Esophagus squamous epithelium (tissue), 5 donors: ENCODE results near the gene PTP4A2. TPM values are rescaled to one million over a fixed set of nuclear protein-coding genes. Genes with fewer than 3 reads are reported as not detected.
"Not testable (repeated sequence)": the region's sequence is repeated elsewhere in the genome, so short reads cannot be mapped to it uniquely, and the experiment has no call there.

Experiments used
- DNase-seq: peaks from one replicate; lab custom pipeline; 2025; lab: John Stamatoyannopoulos, UW
- H3K27ac ChIP-seq, 4 donors: fragments of 200-600 bp; sonication (generic); one replicate each; pipeline ENCODE4 v1.5.1; 2016 to 2019; ENCODE audit warnings: mild to moderate bottlenecking in 1 of 4
- H3K27me3 ChIP-seq, 4 donors: fragments of 200-600 bp; sonication (generic); 1 replicate in 3 of 4; 2 replicates in 1 of 4; pipeline versions ENCODE4 v1.5.1 to v1.6.0; 2017 to 2021; ENCODE audit warnings: antibody characterized with exemption in 1 of 4
- H3K36me3 ChIP-seq, 3 donors: fragments of 200-600 bp; sonication (generic); one replicate each; pipeline ENCODE4 v1.5.1; 2016 to 2019
- H3K4me1 ChIP-seq, 3 donors: fragments of 200-600 bp; sonication (generic); one replicate each; pipeline ENCODE4 v1.5.1; 2017 to 2019
- H3K4me3 ChIP-seq, 4 donors: fragments of 200-600 bp; sonication (generic); 1 replicate in 3 of 4; 2 replicates in 1 of 4; pipeline ENCODE4 v1.5.1; 2016 to 2019; ENCODE audit warnings: mild to moderate bottlenecking in 2 of 4, moderate library complexity in 1 of 4
- H3K9me3 ChIP-seq, 3 donors: fragments of 200-600 bp; sonication (generic); one replicate each; pipeline ENCODE4 v1.5.1; 2016 to 2019
- POLR2A ChIP-seq, 4 donors: fragments of 450-650 bp; IDR thresholded peaks; one replicate each; pipeline ENCODE4 v1.6.1; 2017; ENCODE audit warnings: antibody characterized with exemption in 4 of 4, mild to moderate bottlenecking in 4 of 4, moderate library complexity in 3 of 4
- WGBS, 2 donors: methylation state at CpG; one replicate each; pipeline ENCODE4 v1.1.5; 2018; 5-methylcytosine and 5-hydroxymethylcytosine counted together
- intact Hi-C: fragments of 100-400 bp; cut with DNase I; formaldehyde crosslinking; loops from one replicate; pipeline ENCODE4 v1.15.0; 2022
- total RNA-seq, 4 donors: library from RNA; depleted of rRNA; stranded (reverse); fragments of >200 nt; gene quantifications; one replicate each; pipeline ENCODE4 v1.1.0, GENCODE V29; 2016
- TF ChIP-seq, protein P1 (sequence below), 6 experiments: fragments of 450-650 bp in 4 of 6; fragments of 200-600 bp in 2 of 6; sonication (generic) in 2 of 6; IDR thresholded peaks; one replicate each; pipeline ENCODE4 v1.5.1; 2016 to 2019; ENCODE audit warnings: antibody characterized with exemption in 6 of 6, mild to moderate bottlenecking in 4 of 6, moderate library complexity in 4 of 6
- donor health status: DM: yes; HTN: yes; CAD: no.

PTP4A2 gene
- total RNA-seq, 4 donors from 2014 or later, result 71.4 to 122 (median 108) TPM

DNA sequence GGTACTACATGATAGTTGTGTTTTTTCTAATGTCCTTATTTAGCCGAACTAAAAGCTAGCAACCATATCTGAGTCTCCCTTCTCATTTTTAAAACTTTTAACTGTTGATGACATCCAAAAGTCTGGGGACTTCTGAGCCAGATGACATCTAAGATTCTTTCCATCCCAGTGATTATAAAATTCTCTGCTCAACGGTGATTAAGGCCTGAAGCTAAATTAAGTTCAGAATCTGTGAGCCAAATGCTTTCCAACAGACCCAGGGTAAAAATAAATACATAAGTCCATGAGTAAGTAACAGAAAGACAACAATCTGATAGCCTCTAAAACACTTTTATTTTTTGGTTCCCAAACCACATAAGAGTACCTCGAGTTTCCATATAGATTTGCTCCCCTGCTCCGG lies 13.1 kb upstream of the PTP4A2 start:
- WGBS, 2 donors, result 62 to 65% methylated on average over 4 of the region's 4 CpGs
- intact Hi-C loops, result no loop called here
- Histone ChIP-seq H3K27me3 (no peaks in the 10 kb centered on the region), H3K4me1 (peaks cover 21 to 37% (median 26%) of the 10 kb centered on the region in 3 donors), H3K4me3 (no peak overlapping the region), H3K36me3 (no peaks in the 10 kb centered on the region), H3K27ac (peak overlapping the region in 3 of 4 donors; percentile 21 to 56 (median 39)), H3K9me3 (no peaks in the 10 kb centered on the region)
- no peak for DNase-seq
- TF ChIP-seq, protein P1, sequence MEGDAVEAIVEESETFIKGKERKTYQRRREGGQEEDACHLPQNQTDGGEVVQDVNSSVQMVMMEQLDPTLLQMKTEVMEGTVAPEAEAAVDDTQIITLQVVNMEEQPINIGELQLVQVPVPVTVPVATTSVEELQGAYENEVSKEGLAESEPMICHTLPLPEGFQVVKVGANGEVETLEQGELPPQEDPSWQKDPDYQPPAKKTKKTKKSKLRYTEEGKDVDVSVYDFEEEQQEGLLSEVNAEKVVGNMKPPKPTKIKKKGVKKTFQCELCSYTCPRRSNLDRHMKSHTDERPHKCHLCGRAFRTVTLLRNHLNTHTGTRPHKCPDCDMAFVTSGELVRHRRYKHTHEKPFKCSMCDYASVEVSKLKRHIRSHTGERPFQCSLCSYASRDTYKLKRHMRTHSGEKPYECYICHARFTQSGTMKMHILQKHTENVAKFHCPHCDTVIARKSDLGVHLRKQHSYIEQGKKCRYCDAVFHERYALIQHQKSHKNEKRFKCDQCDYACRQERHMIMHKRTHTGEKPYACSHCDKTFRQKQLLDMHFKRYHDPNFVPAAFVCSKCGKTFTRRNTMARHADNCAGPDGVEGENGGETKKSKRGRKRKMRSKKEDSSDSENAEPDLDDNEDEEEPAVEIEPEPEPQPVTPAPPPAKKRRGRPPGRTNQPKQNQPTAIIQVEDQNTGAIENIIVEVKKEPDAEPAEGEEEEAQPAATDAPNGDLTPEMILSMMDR (IDR thresholded peaks at IDR 0.05), result no peak
- TF ChIP-seq POLR2A (IDR thresholded peaks at IDR 0.05), result no peak

DNA sequence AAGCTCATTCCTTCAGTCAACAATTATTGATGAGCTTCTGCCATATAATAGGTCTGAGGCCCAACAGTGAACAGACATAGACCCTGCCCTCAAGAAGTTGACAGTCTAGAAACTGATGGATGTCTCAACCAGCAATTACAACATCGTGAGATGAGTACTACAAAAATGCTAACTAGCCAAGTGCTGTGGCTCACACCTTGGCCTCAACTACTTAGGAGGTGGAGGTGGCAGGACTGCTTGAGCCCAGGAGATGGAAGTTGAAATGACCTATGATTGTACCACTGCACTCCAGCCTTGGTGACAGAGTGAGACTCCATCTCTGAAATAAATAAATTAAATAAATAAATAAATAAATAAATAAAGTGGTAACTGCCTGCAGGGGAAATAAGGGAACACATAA lies 11.7 kb upstream of the PTP4A2 start:
- DNase-seq, result no peak
- no peaks in the 10 kb centered on the region for H3K36me3 ChIP-seq
- no peaks in the 10 kb centered on the region for H3K27me3 ChIP-seq
- peaks cover 16 to 33% (median 18%) of the 10 kb centered on the region in 3 donors for H3K4me1 ChIP-seq
- WGBS, 2 donors, result 50 to 67% methylated on average over 1 of the region's 1 CpG
- H3K27ac ChIP-seq, result no peak overlapping the region
- intact Hi-C loops, result no loop called here
- H3K9me3 ChIP-seq, result no peaks in the 10 kb centered on the region
- TF ChIP-seq, protein P1 (IDR thresholded peaks at IDR 0.05), result no peak
- no peak for TF ChIP-seq POLR2A (IDR thresholded peaks at IDR 0.05)
- no peak overlapping the region for H3K4me3 ChIP-seq

DNA sequence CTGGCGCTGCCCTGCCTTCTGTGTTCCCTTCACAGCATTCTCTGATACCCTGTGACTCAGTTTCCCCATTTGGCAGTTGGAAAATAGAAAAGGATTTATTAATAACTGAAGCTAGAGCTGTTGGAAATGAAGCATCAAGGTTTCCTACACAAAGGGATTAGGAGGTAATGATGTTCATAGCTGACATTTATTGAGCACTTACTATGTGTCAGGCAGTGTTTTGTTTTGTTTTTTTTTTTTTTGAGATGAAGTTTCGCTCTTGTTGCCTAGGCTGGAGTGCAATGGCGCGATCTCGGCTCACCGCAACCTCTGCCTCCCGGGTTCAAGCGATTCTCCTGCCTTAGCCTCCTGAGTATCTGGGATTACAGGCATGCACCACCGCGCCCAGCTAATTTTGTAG lies 7.5 kb upstream of the PTP4A2 start:
- DNase-seq, intact Hi-C loops, H3K4me3 ChIP-seq, H3K27me3 ChIP-seq, H3K9me3 ChIP-seq, H3K36me3 ChIP-seq: not testable (repeated sequence)
- peak overlapping the region in 3 of 4 donors; percentile 93 to 99 (median 97) for H3K27ac ChIP-seq
- H3K4me1 ChIP-seq, result peaks cover 14 to 37% (median 24%) of the 10 kb centered on the region in 3 donors
- 96% methylated on average over 10 of the region's 10 CpGs for WGBS, 2 donors

DNA sequence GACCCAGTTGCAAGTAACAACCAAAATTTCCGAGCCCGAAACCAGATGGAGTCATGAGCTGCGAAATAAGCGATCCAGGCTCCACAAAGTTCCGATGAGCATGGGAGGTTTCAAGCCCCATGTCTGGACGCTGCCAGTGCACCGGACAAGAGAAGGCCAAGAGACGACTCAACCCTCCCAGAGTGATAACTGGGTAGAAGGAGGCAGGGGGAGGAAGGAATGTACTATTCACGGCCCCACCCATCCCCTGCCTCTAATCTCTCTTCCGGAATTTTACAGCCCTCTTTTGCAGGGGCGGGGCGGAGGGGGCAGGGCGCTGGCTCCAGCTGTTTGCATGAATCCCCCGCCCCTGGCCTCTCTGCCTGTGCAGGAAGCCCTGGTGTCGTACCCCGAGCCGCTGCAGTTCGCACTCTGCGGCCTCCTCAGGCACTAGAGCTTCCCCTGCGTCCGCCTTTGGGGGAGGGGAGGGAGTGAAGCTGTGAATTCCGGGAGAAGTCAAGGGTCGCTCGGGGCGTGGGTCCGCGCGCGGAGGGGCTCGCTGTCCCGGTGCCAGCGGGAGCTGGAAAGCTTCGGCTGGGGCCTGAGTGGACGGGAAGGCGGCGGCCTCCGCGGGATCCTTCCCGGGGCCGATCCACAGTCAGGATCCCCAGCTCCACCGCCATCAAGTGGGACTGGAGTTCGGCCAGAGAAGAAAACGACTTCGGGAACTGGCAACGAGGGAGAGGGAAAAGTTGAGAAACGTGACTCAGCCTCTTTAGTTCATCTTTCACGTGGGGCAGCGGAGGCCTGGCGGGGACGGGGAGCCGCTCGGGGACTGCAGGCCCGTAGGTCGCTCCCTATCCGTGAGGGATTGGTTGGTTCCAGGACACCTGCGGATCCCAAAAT lies 6.3 kb upstream of the PTP4A2 start:
- Histone ChIP-seq H3K27ac (peak overlapping the region; percentile 89 to 99 (median 95)), H3K4me1 (peaks cover 14 to 48% (median 29%) of the 10 kb centered on the region in 3 donors), H3K27me3 (no peaks in the 10 kb centered on the region), H3K9me3 (no peaks in the 10 kb centered on the region), H3K36me3 (no peaks in the 10 kb centered on the region), H3K4me3 (peak overlapping the region; percentile 16 to 69 (median 50))
- 30 to 35% methylated on average over 12 to 20 of the region's 56 CpGs for WGBS, 2 donors
- intact Hi-C loops, result no loop called here
- DNase-seq, result peak; percentile 78
- TF ChIP-seq, protein P1 (IDR thresholded peaks at IDR 0.05), result no peak
- TF ChIP-seq POLR2A (IDR thresholded peaks at IDR 0.05), result peak in 2 of 4 donors; percentile 24 to 71

DNA sequence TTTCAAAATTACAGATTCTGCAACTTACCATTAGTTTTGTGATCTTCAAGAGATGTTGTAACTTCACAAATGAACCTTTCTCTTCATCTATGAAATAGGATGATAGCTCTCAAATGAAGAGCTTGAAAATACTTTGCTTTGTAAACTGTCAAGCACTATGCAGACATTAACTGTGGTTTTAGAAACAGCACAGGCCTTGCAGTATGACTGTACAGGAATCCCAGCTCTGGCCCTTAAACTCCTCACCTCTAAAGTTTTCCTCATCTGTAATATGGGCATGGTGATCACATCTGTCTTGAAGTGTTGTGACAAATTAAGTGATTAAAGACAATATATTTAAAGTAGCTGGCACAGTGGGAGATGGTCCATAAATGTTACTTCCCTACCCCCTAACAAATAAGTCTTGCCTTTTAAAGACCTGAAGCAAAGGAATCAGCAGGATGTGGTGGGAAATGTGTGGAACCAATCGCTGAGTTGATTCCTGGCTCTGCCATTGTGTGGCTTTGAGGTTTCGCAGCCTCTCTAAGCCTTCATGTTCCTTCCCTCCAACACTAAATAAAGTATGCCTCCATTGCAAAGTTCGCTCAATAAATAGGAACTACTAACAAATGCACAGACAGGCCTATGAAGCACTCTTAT lies 5.5 kb upstream of the PTP4A2 start:
- DNase-seq, result no peak
- 71 to 83% methylated on average over 2 to 3 of the region's 3 CpGs for WGBS, 2 donors
- Histone ChIP-seq H3K27me3 (no peaks in the 10 kb centered on the region), H3K4me3 (peak overlapping the region in 3 of 4 donors; percentile 50 to 69 (median 51)), H3K4me1 (peaks cover 15 to 56% (median 37%) of the 10 kb centered on the region in 3 donors), H3K9me3 (no peaks in the 10 kb centered on the region), H3K27ac (peak overlapping the region; percentile 89 to 99 (median 95)), H3K36me3 (no peaks in the 10 kb centered on the region)
- TF ChIP-seq POLR2A (IDR thresholded peaks at IDR 0.05), result no peak
- TF ChIP-seq, protein P1 (IDR thresholded peaks at IDR 0.05), result no peak
- intact Hi-C loops, result no loop called here

DNA sequence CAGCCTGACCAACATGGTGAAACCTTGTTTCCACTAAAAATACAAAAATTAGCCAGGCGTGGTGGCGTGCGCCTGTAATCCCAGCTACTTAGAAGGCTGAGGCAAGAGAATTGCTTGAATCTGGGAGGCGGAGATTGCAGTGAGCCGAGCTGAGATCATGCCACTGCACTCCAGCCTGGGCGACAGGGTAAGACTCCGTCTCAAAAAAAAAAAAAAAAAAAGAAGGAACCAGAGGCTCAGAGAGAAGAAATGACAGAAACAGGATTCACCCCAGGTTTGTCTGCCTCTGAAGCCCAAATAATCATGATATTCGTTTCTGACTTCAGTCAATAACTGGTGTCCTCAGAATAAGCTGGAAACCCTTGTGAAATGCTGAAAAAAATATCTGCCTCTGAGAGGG lies 3.9 kb upstream of the PTP4A2 start:
- H3K27me3 ChIP-seq, intact Hi-C loops, DNase-seq, H3K4me3 ChIP-seq, H3K9me3 ChIP-seq, H3K36me3 ChIP-seq: not testable (repeated sequence)
- Histone ChIP-seq H3K27ac (peak overlapping the region in 3 of 4 donors; percentile 48 to 97 (median 93)), H3K4me1 (peaks cover 18 to 62% (median 39%) of the 10 kb centered on the region in 3 donors)
- WGBS, 2 donors, result 66 to 71% methylated on average over 8 of the region's 8 CpGs
